HepG2 (cell line): Measurements from ENCODE around the gene HOXA13. TPM values are rescaled to one million over a fixed set of nuclear protein-coding genes. Genes with fewer than 3 reads are reported as not detected.

Experiments
- ATAC-seq: fragments of 200-7000 bp; cut with Tn5 transposase; 3 replicates; pipeline ENCODE4 v1.9.1; 2020; ENCODE audit warnings: mild to moderate bottlenecking, moderate library complexity
- BruUV-seq: library from RNA; stranded (reverse); fragments of 400-500 nt; replicated peaks from 2 replicates; lab custom pipeline; 2021; lab: Mats Ljungman, UMichigan
- CTCF ChIA-PET: fragments of 300-600 bp; formaldehyde crosslinking; extraction: SDS; loops from one replicate; lab custom pipeline; 2021; ENCODE audit warnings: low total read pairs, inconsistent platforms, low intra/inter-chr PET ratio; lab: Yijun Ruan, JAX
- POLR2A ChIA-PET: fragments of 350-600 bp; sonication (Branson Sonifier 250); formaldehyde crosslinking; loops from one replicate; lab custom pipeline; 2020; ENCODE audit warnings: antibody characterized with exemption, inconsistent platforms; lab: Yijun Ruan, JAX
- DNase-seq: peaks from one replicate; pipeline ENCODE4 v3.0.0-alpha.2; 2015; ENCODE audit warnings: low spot score
- FAIRE-seq: peaks from 3 replicates; lab custom pipeline; 2011; peaks lifted over from hg19 to GRCh38; lab: Jason Lieb, UNC
- H2AFZ ChIP-seq: one replicate; pipeline ENCODE4 v1.6.1; 2011; ENCODE audit warnings: low read length, inconsistent platforms
- H3K27ac ChIP-seq: fragments of 300-600 bp; 3 replicates; pipeline ENCODE4 v1.8.0; 2011; ENCODE audit warnings: mixed run types, mild to moderate bottlenecking, mixed read lengths, low read length, inconsistent platforms; ENCODE audit not compliant: insufficient read depth; ENCODE audit errors: extremely low read length
- H3K27me3 ChIP-seq, 2 experiments: fragments of 200-600 bp in 1 of 2; 2 replicates in 1 of 2; 3 replicates in 1 of 2; pipeline versions ENCODE4 v1.6.0 to v1.8.0; 2011; ENCODE audit warnings: low read length in 2 of 2, mild to moderate bottlenecking in 2 of 2, moderate library complexity in 2 of 2, inconsistent platforms in 1 of 2; ENCODE audit not compliant: insufficient read depth in 2 of 2, control insufficient read depth in 1 of 2
- H3K36me3 ChIP-seq, 2 experiments: fragments of 200-600 bp in 1 of 2; replicated peaks in 1 of 2; 2 replicates in 1 of 2; 3 replicates in 1 of 2; pipeline versions ENCODE4 v1.5.1 to v1.8.0; 2011; ENCODE audit warnings: low read length in 2 of 2, inconsistent platforms in 1 of 2; ENCODE audit not compliant: insufficient read depth in 2 of 2, control insufficient read depth in 1 of 2
- H3K4me1 ChIP-seq: 2 replicates; pipeline ENCODE4 v1.5.1; 2012; ENCODE audit warnings: low read length, inconsistent platforms; ENCODE audit not compliant: insufficient read depth
- H3K4me2 ChIP-seq: 2 replicates; pipeline ENCODE4 v1.6.0; 2011; ENCODE audit warnings: low read depth, low read length, inconsistent platforms
- H3K4me3 ChIP-seq, 3 experiments: fragments of 200-600 bp in 1 of 3; sonication (generic), shearing (Covaris generic) in 1 of 3; replicated peaks in 1 of 3; 2 replicates each; pipeline ENCODE4 v1.5.1; 2011 to 2016; ENCODE audit warnings: low read length in 3 of 3, inconsistent platforms in 2 of 3, low read depth in 2 of 3, mild to moderate bottlenecking in 2 of 3, control low read depth in 1 of 3, mixed read lengths in 1 of 3; ENCODE audit not compliant: insufficient read depth in 1 of 3
- H3K79me2 ChIP-seq: one replicate; pipeline ENCODE4 v1.6.1; 2011; ENCODE audit warnings: low read length, inconsistent platforms; ENCODE audit not compliant: insufficient read depth
- H3K9ac ChIP-seq: 2 replicates; pipeline ENCODE4 v1.6.0; 2011; ENCODE audit warnings: mild to moderate bottlenecking, low read depth, low read length, inconsistent platforms; ENCODE audit not compliant: insufficient read depth
- H3K9me3 ChIP-seq: 2 replicates; pipeline ENCODE4 v1.5.1; 2012; ENCODE audit warnings: mild to moderate bottlenecking, low read length
- H4K20me1 ChIP-seq: 2 replicates; pipeline ENCODE4 v1.6.0; 2011; ENCODE audit warnings: inconsistent platforms, mild to moderate bottlenecking, low read length, moderate library complexity; ENCODE audit not compliant: insufficient read depth
- HNF4A ChIP-seq: sonication (generic); formaldehyde crosslinking; IDR thresholded peaks from 2 replicates; pipeline ENCODE4 v1.4.0; 2020; ENCODE audit warnings: missing genetic modification reagents
- KIAA2018 ChIP-seq: sonication (generic); formaldehyde crosslinking; IDR thresholded peaks from 2 replicates; pipeline ENCODE4 v1.5.0; 2020; ENCODE audit warnings: mild to moderate bottlenecking, missing genetic modification reagents, borderline replicate concordance
- MIER2 ChIP-seq: IDR thresholded peaks from 2 replicates; pipeline ENCODE4 v1.6.1; 2016; ENCODE audit warnings: missing biosample characterization, missing genetic modification reagents
- SNAI1 ChIP-seq: sonication (generic); formaldehyde crosslinking; IDR thresholded peaks from 2 replicates; pipeline ENCODE4 v1.5.0; 2020; ENCODE audit warnings: mild to moderate bottlenecking, missing genetic modification reagents, borderline replicate concordance
- UBTF ChIP-seq: sonication (generic); formaldehyde crosslinking; IDR thresholded peaks from 2 replicates; pipeline ENCODE4 v1.4.0; 2020; ENCODE audit warnings: mild to moderate bottlenecking, missing genetic modification reagents
- ZC3H13 ChIP-seq: sonication (generic); formaldehyde crosslinking; IDR thresholded peaks from 2 replicates; pipeline ENCODE4 v1.8.1; 2023; ENCODE audit warnings: mild to moderate bottlenecking, missing genetic modification reagents, moderate library complexity
- ZMYM2 ChIP-seq: sonication (generic); formaldehyde crosslinking; IDR thresholded peaks from 2 replicates; pipeline ENCODE4 v1.8.0; 2022; ENCODE audit warnings: mild to moderate bottlenecking, missing genetic modification reagents
- WGBS: methylation state at CpG from one replicate; pipeline ENCODE4 v1.1.6; 2017; ENCODE audit warnings: low lambda C conversion rate; 5-methylcytosine and 5-hydroxymethylcytosine counted together
- in situ Hi-C: cut with HindIII; loops from 2 replicates; pipeline ENCODE4 v1.10.0; 2017; ENCODE audit warnings: low pct_unique_long_range_greater_than_20kb; ENCODE audit not compliant: extremely low pct_ligation_motif_present
- intact Hi-C: fragments of 100-400 bp; cut with micrococcal nuclease; formaldehyde crosslinking; loops from one replicate; pipeline ENCODE4 v1.10.0; 2022; ENCODE audit not compliant: unreplicated experiment
- polyA plus RNA-seq, 8 experiments: library from polyadenylated mRNA; depleted of rRNA in 3 of 8; stranded (reverse) in 7 of 8; unstranded in 1 of 8; fragments of >200 nt; fragmentation: Illumina TruSeq in 4 of 8; extraction: Trizol in 4 of 8; gene quantifications; 2 replicates each; pipeline versions ENCODE4 v1.2.1 to v1.2.3, GENCODE V29; 2011 to 2016; ENCODE audit warnings: low read depth in 4 of 8, missing spikeins in 1 of 8, mixed read lengths in 1 of 8; ENCODE audit not compliant: insufficient read depth in 1 of 8
- total RNA-seq, 5 experiments: library from RNA; depleted of rRNA; stranded (reverse); fragments of >200 nt; fragmentation: Illumina TruSeq; extraction: Trizol; gene quantifications; 2 replicates each; pipeline ENCODE4 v1.2.3, GENCODE V29; 2016; ENCODE audit warnings: low read depth in 1 of 5
- TF ChIP-seq, protein P1 (sequence below): sonication (generic); formaldehyde crosslinking; IDR thresholded peaks from 2 replicates; pipeline ENCODE4 v1.4.0; 2020; ENCODE audit warnings: missing genetic modification reagents
- TF ChIP-seq, protein P2 (sequence below): sonication (generic); formaldehyde crosslinking; IDR thresholded peaks from 2 replicates; pipeline ENCODE4 v1.4.0; 2020; ENCODE audit warnings: missing genetic modification reagents, mild to moderate bottlenecking, borderline replicate concordance

Gene HOXA13
- total and polyA plus RNA-seq, 2 of the 13 experiments (the other 11 are each of a cell fraction or from before 2014, with no cell fraction given): 0.01 to 0.04 TPM

- Histone ChIP-seq H3K27me3 (peaks cover 2 to 56% of the 10 kb centered on the region in 2 experiments), H3K4me3 (no peak overlapping the region), H3K9ac (no peak overlapping the region), H2AFZ (no peak overlapping the region), H3K9me3 (no peaks in the 10 kb centered on the region), H4K20me1 (no peaks in the 10 kb centered on the region), H3K27ac (no peak overlapping the region), H3K79me2 (no peaks in the 10 kb centered on the region), H3K4me2 (no peak overlapping the region), H3K36me3 (no peaks in the 10 kb centered on the region), H3K4me1 (peaks cover 13% of the 10 kb centered on the region)
- WGBS: 69% methylated on average over 40 of the region's 50 CpGs
- intact Hi-C loops (no loop called here), in situ Hi-C loops (loop anchor here (25.0 kb wide), 1 partner anchor 1080 kb away; no protein-coding TSS in a partner anchor)
- no TSS peak for BruUV-seq
- ChIA-PET CTCF (no interaction called here), POLR2A (no interaction called here)
- DNase-seq: no peak
- no peak for ATAC-seq
- no peak for FAIRE-seq
- TF ChIP-seq, protein P1, sequence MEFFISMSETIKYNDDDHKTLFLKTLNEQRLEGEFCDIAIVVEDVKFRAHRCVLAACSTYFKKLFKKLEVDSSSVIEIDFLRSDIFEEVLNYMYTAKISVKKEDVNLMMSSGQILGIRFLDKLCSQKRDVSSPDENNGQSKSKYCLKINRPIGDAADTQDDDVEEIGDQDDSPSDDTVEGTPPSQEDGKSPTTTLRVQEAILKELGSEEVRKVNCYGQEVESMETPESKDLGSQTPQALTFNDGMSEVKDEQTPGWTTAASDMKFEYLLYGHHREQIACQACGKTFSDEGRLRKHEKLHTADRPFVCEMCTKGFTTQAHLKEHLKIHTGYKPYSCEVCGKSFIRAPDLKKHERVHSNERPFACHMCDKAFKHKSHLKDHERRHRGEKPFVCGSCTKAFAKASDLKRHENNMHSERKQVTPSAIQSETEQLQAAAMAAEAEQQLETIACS (CRISPR knock-in tag): no peak
- TF ChIP-seq ZC3H13 (CRISPR knock-in tag): no peak
- TF ChIP-seq KIAA2018: no peak
- TF ChIP-seq MIER2 (CRISPR knock-in tag): no peak
- TF ChIP-seq ZMYM2: no peak
- no peak for TF ChIP-seq SNAI1
- no peak for TF ChIP-seq HNF4A (CRISPR knock-in tag)
- no peak for TF ChIP-seq UBTF (CRISPR knock-in tag)
- TF ChIP-seq, protein P2, sequence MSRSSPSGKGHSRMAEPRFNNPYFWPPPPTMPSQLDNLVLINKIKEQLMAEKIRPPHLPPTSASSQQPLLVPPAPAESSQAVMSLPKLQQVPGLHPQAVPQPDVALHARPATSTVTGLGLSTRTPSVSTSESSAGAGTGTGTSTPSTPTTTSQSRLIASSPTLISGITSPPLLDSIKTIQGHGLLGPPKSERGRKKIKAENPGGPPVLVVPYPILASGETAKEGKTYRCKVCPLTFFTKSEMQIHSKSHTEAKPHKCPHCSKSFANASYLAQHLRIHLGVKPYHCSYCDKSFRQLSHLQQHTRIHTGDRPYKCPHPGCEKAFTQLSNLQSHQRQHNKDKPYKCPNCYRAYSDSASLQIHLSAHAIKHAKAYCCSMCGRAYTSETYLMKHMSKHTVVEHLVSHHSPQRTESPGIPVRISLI: no peak
Measured at GRCh38 chr7:27166531-27167505, 33.1 kb downstream of the HOXA13 start.
